ENCODE data around the gene WNT5B.

DNA sequence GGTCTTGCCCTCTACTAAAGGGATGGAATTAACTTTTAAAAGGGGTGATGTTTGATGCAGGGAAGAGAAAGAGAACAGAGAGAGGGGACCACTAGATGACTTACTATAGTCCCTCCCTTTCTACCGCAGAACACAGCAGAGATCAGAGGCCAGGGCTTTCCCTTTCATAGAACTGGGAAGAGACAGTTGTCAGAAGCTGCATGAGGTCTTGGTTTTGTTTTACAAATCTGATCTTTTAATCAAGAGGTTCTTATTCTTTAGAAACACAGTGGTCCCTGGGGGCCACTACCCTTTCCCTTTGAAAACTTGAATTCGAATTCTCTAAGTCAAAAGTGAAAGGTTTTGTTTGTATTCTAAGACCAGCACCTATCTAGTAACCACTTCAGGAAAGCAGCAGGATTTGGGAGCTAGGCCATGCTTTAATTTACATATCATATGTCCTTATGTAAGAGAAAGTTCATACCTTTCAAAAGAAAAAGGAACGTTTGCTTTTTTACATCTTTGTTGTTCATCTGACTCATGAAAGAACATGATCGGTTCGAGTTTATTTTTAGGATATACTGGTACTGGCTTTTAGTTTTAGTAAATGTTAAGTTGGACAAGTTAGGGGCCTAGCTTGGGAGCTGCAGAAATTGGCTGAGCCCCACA, 41.0 kb upstream of the WNT5B start:
- TF ChIP-seq GATA2 (IDR thresholded peaks at IDR 0.05; ENCODE audit: low read depth, low read length) (no peak), GATA3 (IDR thresholded peaks at IDR 0.05; ENCODE audit: low read depth, low read length) (no peak)
